K562 (cell line): ENCODE results near the gene SLC29A2. TPM values are rescaled to one million over a fixed set of nuclear protein-coding genes. Genes with fewer than 3 reads are reported as not detected.

Source experiments
- BCOR ChIP-seq: fragments of 450-650 bp; IDR thresholded peaks from 2 replicates; pipeline ENCODE4 v1.6.1; 2016
- FOXP1 ChIP-seq: sonication (generic); formaldehyde crosslinking; IDR thresholded peaks from 2 replicates; pipeline ENCODE4 v1.8.0; 2022; ENCODE audit warnings: mild to moderate bottlenecking, missing genetic modification reagents
- HDAC2 ChIP-seq: fragments of 450-650 bp; IDR thresholded peaks from 2 replicates; pipeline ENCODE4 v1.6.1; 2016; ENCODE audit warnings: mild to moderate bottlenecking
- MAFK ChIP-seq: IDR thresholded peaks from 2 replicates; pipeline ENCODE4 v1.6.1; 2011; ENCODE audit warnings: low read length, improper control_type of control experiment
- MEF2A ChIP-seq: IDR thresholded peaks from 2 replicates; pipeline ENCODE4 v1.6.1; 2011; ENCODE audit warnings: low read depth, mild to moderate bottlenecking, low read length, moderate library complexity; ENCODE audit not compliant: control insufficient read depth
- NR3C1 ChIP-seq: sonication (generic); formaldehyde crosslinking; IDR thresholded peaks from 2 replicates; pipeline ENCODE4 v1.8.1; 2022; ENCODE audit warnings: missing genetic modification reagents
- POLR2AphosphoS2 ChIP-seq: IDR thresholded peaks from 2 replicates; pipeline ENCODE4 v1.6.1; 2012; ENCODE audit warnings: low read length, improper control_type of control experiment
- ZBTB11 ChIP-seq, 3 experiments: fragments of 200-800 bp in 1 of 3; fragments of 250-450 bp in 1 of 3; fragments of 450-650 bp in 1 of 3; sonication (Bioruptor Pico) in 1 of 3; sonication (Bioruptor generic) in 1 of 3; formaldehyde crosslinking in 1 of 3; IDR thresholded peaks; 2 replicates each; pipeline versions ENCODE4 v1.6.1 to v1.8.0; 2016 to 2022; ENCODE audit warnings: mild to moderate bottlenecking in 2 of 3, missing genetic modification characterization in 2 of 3, missing compliant biosample characterization in 1 of 3, moderate library complexity in 1 of 3
- ZNF384 ChIP-seq: IDR thresholded peaks from 2 replicates; pipeline ENCODE4 v1.6.1; 2012; ENCODE audit warnings: low read depth, low read length, improper control_type of control experiment
- polyA plus RNA-seq, 8 experiments: library from polyadenylated mRNA; depleted of rRNA in 4 of 8; stranded (reverse) in 5 of 8; unstranded in 3 of 8; fragments of >200 nt; fragmentation: Nextera tagmentation in 2 of 8; fragmentation: Illumina TruSeq in 1 of 8; extraction: Ambion mirVana in 2 of 8; extraction: Trizol in 1 of 8; gene quantifications; 2 replicates each; pipeline versions ENCODE4 v1.2.1 to v1.2.3, GENCODE V29; 2011 to 2014; ENCODE audit warnings: inconsistent platforms in 1 of 8, missing spikeins in 1 of 8
- total RNA-seq, 7 experiments: library from RNA; depleted of rRNA in 6 of 7; stranded (reverse); fragments of >200 nt in 6 of 7; fragmentation: Illumina TruSeq in 2 of 7; extraction: Trizol in 2 of 7; gene quantifications; 2 replicates each; pipeline versions ENCODE4 v1.2.1 to v1.2.3, GENCODE V29; 2011 to 2021; ENCODE audit warnings: low replicate concordance in 1 of 7
- TF ChIP-seq, protein P1 (sequence below): fragments of 200-800 bp; sonication (Bioruptor generic); IDR thresholded peaks from 2 replicates; pipeline ENCODE4 v1.6.1; 2016; ENCODE audit warnings: missing genetic modification characterization, missing compliant biosample characterization
- TF ChIP-seq, protein P2 (sequence below): sonication (generic); formaldehyde crosslinking; IDR thresholded peaks from 2 replicates; pipeline ENCODE4 v1.8.0; 2022; ENCODE audit warnings: mild to moderate bottlenecking, low read depth, missing genetic modification reagents
- TF ChIP-seq, protein P3 (sequence below): fragments of 250-450 bp; sonication (Bioruptor Pico); IDR thresholded peaks from 2 replicates; pipeline ENCODE4 v1.6.1; 2021; ENCODE audit warnings: mild to moderate bottlenecking
- TF ChIP-seq, protein P4 (sequence below): fragments of 150-350 bp; IDR thresholded peaks from 2 replicates; pipeline ENCODE4 v1.6.1; 2014; ENCODE audit warnings: low read depth, mild to moderate bottlenecking, low read length, borderline replicate concordance

SLC29A2 gene
- total and polyA plus RNA-seq, 9 of the 15 experiments (the other 6 are each of a cell fraction or from before 2014, with no cell fraction given), result 2.4 to 48.6 (median 14.2) TPM

GRCh38 chr11:66362481-66363147, 8.9 kb downstream of the SLC29A2 start (continued):
- TF ChIP-seq ZNF384 (no peak), BCOR (peak; percentile 81), MAFK (no peak), ZBTB11 (CRISPR knock-in tag; IDR thresholded peaks at IDR 0.05) (no peak), FOXP1 (CRISPR knock-in tag) (no peak), NR3C1 (CRISPR knock-in tag) (no peak), HDAC2 (peak; percentile 33; the same call in 1 of the 2 replicates), MEF2A (no peak), POLR2AphosphoS2 (no peak)
- TF ChIP-seq, protein P1, sequence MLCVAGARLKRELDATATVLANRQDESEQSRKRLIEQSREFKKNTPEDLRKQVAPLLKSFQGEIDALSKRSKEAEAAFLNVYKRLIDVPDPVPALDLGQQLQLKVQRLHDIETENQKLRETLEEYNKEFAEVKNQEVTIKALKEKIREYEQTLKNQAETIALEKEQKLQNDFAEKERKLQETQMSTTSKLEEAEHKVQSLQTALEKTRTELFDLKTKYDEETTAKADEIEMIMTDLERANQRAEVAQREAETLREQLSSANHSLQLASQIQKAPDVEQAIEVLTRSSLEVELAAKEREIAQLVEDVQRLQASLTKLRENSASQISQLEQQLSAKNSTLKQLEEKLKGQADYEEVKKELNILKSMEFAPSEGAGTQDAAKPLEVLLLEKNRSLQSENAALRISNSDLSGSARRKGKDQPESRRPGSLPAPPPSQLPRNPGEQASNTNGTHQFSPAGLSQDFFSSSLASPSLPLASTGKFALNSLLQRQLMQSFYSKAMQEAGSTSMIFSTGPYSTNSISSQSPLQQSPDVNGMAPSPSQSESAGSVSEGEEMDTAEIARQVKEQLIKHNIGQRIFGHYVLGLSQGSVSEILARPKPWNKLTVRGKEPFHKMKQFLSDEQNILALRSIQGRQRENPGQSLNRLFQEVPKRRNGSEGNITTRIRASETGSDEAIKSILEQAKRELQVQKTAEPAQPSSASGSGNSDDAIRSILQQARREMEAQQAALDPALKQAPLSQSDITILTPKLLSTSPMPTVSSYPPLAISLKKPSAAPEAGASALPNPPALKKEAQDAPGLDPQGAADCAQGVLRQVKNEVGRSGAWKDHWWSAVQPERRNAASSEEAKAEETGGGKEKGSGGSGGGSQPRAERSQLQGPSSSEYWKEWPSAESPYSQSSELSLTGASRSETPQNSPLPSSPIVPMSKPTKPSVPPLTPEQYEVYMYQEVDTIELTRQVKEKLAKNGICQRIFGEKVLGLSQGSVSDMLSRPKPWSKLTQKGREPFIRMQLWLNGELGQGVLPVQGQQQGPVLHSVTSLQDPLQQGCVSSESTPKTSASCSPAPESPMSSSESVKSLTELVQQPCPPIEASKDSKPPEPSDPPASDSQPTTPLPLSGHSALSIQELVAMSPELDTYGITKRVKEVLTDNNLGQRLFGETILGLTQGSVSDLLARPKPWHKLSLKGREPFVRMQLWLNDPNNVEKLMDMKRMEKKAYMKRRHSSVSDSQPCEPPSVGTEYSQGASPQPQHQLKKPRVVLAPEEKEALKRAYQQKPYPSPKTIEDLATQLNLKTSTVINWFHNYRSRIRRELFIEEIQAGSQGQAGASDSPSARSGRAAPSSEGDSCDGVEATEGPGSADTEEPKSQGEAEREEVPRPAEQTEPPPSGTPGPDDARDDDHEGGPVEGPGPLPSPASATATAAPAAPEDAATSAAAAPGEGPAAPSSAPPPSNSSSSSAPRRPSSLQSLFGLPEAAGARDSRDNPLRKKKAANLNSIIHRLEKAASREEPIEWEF, result no peak
- TF ChIP-seq, protein P2, sequence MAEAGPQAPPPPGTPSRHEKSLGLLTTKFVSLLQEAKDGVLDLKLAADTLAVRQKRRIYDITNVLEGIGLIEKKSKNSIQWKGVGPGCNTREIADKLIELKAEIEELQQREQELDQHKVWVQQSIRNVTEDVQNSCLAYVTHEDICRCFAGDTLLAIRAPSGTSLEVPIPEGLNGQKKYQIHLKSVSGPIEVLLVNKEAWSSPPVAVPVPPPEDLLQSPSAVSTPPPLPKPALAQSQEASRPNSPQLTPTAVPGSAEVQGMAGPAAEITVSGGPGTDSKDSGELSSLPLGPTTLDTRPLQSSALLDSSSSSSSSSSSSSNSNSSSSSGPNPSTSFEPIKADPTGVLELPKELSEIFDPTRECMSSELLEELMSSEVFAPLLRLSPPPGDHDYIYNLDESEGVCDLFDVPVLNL (CRISPR knock-in tag), result no peak
- TF ChIP-seq, protein P3, sequence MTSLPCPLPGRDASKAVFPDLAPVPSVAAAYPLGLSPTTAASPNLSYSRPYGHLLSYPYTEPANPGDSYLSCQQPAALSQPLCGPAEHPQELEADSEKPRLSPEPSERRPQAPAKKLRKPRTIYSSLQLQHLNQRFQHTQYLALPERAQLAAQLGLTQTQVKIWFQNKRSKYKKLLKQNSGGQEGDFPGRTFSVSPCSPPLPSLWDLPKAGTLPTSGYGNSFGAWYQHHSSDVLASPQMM (CRISPR knock-in tag), result no peak
- TF ChIP-seq, protein P4, sequence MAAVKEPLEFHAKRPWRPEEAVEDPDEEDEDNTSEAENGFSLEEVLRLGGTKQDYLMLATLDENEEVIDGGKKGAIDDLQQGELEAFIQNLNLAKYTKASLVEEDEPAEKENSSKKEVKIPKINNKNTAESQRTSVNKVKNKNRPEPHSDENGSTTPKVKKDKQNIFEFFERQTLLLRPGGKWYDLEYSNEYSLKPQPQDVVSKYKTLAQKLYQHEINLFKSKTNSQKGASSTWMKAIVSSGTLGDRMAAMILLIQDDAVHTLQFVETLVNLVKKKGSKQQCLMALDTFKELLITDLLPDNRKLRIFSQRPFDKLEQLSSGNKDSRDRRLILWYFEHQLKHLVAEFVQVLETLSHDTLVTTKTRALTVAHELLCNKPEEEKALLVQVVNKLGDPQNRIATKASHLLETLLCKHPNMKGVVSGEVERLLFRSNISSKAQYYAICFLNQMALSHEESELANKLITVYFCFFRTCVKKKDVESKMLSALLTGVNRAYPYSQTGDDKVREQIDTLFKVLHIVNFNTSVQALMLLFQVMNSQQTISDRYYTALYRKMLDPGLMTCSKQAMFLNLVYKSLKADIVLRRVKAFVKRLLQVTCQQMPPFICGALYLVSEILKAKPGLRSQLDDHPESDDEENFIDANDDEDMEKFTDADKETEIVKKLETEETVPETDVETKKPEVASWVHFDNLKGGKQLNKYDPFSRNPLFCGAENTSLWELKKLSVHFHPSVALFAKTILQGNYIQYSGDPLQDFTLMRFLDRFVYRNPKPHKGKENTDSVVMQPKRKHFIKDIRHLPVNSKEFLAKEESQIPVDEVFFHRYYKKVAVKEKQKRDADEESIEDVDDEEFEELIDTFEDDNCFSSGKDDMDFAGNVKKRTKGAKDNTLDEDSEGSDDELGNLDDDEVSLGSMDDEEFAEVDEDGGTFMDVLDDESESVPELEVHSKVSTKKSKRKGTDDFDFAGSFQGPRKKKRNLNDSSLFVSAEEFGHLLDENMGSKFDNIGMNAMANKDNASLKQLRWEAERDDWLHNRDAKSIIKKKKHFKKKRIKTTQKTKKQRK, result no peak
